ENCODE results near the gene CDK10. TPM values are rescaled to one million over a fixed set of nuclear protein-coding genes. Genes with fewer than 3 reads are reported as not detected.

CDK10 gene
- total RNA-seq, 4 donors from 2014 or later = 32.6 to 93.6 (median 65.7) TPM

DNA sequence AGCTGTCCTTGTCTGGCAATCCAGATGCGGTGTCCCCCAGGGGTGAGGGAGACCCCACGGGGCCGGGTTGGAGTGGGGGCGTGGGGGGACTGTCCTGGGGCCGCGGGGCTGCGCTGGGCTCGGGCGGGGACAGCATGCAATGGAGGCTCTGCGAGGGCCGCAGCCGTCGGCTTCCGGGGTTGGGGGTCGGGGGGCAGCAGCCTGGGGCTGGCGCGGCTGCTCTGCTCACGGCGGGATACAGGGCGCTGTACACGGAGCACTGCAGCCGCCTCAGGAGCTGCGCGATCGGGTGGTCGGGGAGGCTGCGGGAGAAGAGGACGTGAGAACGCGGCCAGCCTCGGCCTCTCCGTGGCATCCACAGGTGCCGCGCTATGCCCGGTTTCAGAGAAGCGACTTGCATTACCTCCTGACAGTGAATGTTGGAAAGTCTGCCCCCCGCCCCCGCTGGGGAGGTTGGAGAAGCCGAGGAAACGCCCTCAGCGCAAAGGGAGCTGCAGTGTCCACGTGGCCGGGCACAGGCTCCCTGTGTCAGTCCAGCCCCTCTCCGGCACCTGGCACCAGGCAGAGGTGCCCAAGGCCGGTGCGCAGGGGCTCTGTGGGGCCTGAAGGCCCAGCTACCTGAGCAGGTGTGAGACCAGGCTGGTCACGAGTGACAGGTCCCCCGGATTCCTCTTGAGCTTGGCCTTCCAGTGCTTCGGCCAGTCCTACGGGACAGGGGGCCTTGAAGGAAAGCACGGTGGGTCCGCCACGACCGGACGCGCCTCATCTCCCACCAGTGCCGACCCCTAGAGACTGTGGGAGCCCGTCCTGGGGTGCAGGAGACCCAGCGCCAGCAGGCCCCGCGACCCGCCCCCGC, 24.4 kb downstream of the CDK10 start:
- peaks cover 0 to 46% (median 11%) of the 10 kb centered on the region in 4 donors for H3K4me1 ChIP-seq
- 77 to 82% methylated on average over 45 to 55 of the region's 63 CpGs for WGBS, 2 donors
- H3K27ac ChIP-seq = peak overlapping the region; percentile 40 to 76 (median 46)
- TF ChIP-seq POLR2A (IDR thresholded peaks at IDR 0.05) (no peak), EP300 (IDR thresholded peaks at IDR 0.05) (no peak)
- TF ChIP-seq, protein P1, sequence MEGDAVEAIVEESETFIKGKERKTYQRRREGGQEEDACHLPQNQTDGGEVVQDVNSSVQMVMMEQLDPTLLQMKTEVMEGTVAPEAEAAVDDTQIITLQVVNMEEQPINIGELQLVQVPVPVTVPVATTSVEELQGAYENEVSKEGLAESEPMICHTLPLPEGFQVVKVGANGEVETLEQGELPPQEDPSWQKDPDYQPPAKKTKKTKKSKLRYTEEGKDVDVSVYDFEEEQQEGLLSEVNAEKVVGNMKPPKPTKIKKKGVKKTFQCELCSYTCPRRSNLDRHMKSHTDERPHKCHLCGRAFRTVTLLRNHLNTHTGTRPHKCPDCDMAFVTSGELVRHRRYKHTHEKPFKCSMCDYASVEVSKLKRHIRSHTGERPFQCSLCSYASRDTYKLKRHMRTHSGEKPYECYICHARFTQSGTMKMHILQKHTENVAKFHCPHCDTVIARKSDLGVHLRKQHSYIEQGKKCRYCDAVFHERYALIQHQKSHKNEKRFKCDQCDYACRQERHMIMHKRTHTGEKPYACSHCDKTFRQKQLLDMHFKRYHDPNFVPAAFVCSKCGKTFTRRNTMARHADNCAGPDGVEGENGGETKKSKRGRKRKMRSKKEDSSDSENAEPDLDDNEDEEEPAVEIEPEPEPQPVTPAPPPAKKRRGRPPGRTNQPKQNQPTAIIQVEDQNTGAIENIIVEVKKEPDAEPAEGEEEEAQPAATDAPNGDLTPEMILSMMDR (IDR thresholded peaks at IDR 0.05) = no peak
- H3K36me3 ChIP-seq = peaks cover 0 to 45% (median 0%) of the 10 kb centered on the region in 3 donors
- no peak overlapping the region for H3K4me3 ChIP-seq
- DNase-seq (ENCODE audit: low spot score in 2 of 2) = no peak
- H3K27me3 ChIP-seq = peaks cover 0 to 8% of the 10 kb centered on the region in 2 donors
- no peaks in the 10 kb centered on the region for H3K9me3 ChIP-seq

DNA sequence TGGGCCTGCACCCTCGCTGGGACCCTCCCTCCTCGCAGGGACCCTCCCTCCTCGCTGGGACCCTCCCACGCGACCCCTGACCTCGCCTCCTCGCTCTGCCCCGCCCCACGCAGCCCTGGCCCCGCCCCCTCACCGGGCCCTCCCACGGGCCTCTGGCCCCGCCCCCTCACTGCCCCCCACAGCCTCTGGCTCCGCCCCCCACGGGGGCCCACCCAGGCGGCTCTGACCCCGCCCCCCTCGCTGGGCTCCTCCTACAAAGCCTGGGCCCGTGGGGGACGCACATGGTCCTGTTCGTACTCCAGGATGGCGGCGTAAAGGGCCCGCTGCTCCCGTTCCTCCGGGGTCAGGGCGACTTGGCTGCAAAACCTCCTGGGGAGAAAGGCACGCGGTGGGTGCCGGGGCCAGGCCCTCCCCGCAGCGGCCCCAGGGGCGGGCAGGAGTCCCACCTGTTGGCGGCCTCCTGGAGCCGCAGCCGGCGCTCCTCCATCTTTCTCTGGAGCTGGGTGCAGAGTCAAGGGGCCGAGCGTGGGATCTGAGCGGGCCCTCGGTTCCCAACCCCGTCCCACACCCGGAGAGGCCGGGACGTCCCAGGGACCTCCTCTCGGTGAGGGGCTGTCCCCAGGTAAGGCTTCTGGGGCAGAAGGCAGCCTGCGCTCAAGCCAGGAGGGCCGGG, 25.2 kb downstream of the CDK10 start:
- Histone ChIP-seq H3K9me3 (no peaks in the 10 kb centered on the region), H3K4me1 (peaks cover 0 to 42% (median 11%) of the 10 kb centered on the region in 4 donors), H3K27ac (peak overlapping the region in 2 of 4 donors; percentile 13 to 76), H3K36me3 (peaks cover 0 to 53% (median 0%) of the 10 kb centered on the region in 3 donors), H3K27me3 (peaks cover 0 to 8% of the 10 kb centered on the region in 2 donors), H3K4me3 (peak overlapping the region in 3 of 4 donors; percentile 11 to 38 (median 37))
- no peak for TF ChIP-seq POLR2A (IDR thresholded peaks at IDR 0.05)
- TF ChIP-seq EP300 (IDR thresholded peaks at IDR 0.05) = no peak
- TF ChIP-seq, protein P1 (IDR thresholded peaks at IDR 0.05) = no peak
- no peak for DNase-seq (ENCODE audit: low spot score in 2 of 2)
- WGBS, 2 donors = 8 to 21% methylated on average over 3 to 36 of the region's 48 CpGs

DNA sequence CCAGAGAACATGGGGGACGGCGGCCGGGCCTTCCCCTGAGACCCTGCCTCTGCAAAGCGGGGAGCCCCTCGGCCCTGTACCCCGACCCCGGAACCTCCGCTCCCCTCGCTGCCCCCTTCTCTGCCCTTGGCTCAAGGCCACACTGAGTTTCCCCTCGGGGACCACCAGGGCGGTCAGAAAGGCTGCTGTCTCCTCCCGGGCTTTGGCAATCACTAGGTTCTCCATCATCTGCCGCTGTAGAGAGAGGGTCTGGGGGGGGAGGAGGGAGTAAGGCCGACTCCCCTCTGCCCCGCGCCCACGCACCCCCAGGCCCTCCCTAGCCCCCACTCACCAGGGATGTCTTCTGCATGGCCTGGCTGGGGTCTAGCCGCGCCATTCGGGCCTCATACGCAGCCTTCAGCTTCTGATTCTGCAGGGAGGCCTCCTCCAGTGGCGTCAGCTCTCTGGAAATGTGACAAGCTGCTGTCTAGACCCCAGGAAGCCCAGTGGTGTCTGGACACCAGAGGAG, 25.8 kb downstream of the CDK10 start:
- peaks cover 0 to 8% of the 10 kb centered on the region in 2 donors for H3K27me3 ChIP-seq
- peaks cover 0 to 42% (median 11%) of the 10 kb centered on the region in 4 donors for H3K4me1 ChIP-seq
- TF ChIP-seq, protein P1 (IDR thresholded peaks at IDR 0.05) = no peak
- no peak for TF ChIP-seq POLR2A (IDR thresholded peaks at IDR 0.05)
- no peak for TF ChIP-seq EP300 (IDR thresholded peaks at IDR 0.05)
- 12 to 26% methylated on average over 15 to 17 of the region's 22 CpGs for WGBS, 2 donors
- DNase-seq (ENCODE audit: low spot score in 2 of 2) = no peak
- H3K9me3 ChIP-seq = no peaks in the 10 kb centered on the region
- H3K27ac ChIP-seq = peak overlapping the region in 1 of 4 donors; percentile 76
- H3K36me3 ChIP-seq = peaks cover 0 to 51% (median 0%) of the 10 kb centered on the region in 3 donors
- peak overlapping the region in 3 of 4 donors; percentile 11 to 38 (median 37) for H3K4me3 ChIP-seq

DNA sequence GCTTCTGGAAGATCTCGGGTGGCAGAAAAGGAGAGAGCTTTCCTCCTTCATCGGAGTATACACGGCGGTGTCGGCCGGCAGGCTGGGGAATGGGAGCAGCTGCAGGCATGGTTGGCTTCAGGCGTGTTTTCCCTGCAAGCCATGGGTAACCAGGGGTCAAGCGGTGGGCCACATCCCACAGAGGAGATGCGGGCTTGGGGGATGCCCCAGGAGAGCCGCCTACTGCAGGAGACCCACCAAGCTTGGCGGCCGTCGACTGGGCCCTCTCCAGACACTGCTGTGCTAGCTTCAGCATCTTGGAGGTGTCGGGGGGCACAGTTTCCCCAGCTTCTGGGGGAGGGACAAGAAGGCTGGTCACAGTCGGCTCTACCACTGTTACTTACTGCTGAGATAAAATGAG, 30.0 kb downstream of the CDK10 start:
- WGBS, 2 donors = 93 to 94% methylated on average over 12 to 15 of the region's 15 CpGs
- Histone ChIP-seq H3K27ac (no peak overlapping the region), H3K27me3 (peaks cover 0 to 8% of the 10 kb centered on the region in 2 donors), H3K36me3 (peaks cover 0 to 21% (median 0%) of the 10 kb centered on the region in 3 donors), H3K4me1 (peaks cover 0 to 30% (median 21%) of the 10 kb centered on the region in 4 donors), H3K4me3 (no peak overlapping the region), H3K9me3 (no peaks in the 10 kb centered on the region)
- no peak for TF ChIP-seq EP300 (IDR thresholded peaks at IDR 0.05)
- DNase-seq (ENCODE audit: low spot score in 2 of 2) = no peak

DNA sequence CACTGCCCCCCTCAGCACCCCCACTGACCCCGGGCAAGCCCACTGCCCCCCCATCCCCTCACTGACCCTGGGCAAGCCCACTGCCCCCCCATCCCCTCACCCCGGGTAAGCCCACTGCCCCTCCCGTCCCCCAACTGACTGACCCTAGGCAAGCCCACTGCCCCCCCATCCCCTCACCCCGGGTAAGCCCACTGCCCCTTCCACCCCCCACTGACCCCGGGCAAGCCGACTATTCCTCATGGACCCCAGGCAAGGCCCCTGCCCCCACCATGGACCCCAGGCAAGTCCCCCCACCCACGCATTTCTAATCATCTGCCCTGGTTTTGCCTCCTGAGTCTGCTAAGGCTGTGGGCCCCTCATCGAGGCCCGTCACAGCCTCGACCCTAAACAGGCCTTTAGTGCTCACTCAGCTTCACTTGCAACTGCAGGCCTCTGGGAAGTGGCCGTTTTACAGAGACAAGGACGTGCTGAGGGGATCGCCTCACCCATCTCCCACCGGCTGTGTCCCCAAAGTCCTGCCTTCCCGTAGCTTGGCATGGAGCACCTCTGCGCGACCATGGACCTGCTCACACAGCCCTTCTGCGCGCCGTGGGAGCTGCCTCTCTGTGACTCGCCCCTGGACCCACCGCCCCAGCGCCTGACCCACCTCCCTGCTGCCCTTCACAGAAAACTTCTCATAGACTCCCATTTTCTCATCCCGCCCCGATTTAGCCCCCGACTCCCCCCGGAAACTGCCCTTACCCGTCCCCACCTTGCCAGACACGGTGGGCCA, 30.6 kb downstream of the CDK10 start:
- no peak for DNase-seq (ENCODE audit: low spot score in 2 of 2)
- no peak for TF ChIP-seq EP300 (IDR thresholded peaks at IDR 0.05)
- TF ChIP-seq, protein P1 (IDR thresholded peaks at IDR 0.05) = no peak
- Histone ChIP-seq H3K27ac (no peak overlapping the region), H3K9me3 (no peaks in the 10 kb centered on the region), H3K27me3 (peaks cover 0 to 6% of the 10 kb centered on the region in 2 donors), H3K4me1 (peaks cover 0 to 27% (median 17%) of the 10 kb centered on the region in 4 donors), H3K36me3 (peaks cover 0 to 21% (median 0%) of the 10 kb centered on the region in 3 donors), H3K4me3 (no peak overlapping the region)
- 79 to 84% methylated on average over 23 to 28 of the region's 29 CpGs for WGBS, 2 donors

Measured in tibial nerve (tissue), 4 donors.